ENCODE data around the gene CD300A.

DNA sequence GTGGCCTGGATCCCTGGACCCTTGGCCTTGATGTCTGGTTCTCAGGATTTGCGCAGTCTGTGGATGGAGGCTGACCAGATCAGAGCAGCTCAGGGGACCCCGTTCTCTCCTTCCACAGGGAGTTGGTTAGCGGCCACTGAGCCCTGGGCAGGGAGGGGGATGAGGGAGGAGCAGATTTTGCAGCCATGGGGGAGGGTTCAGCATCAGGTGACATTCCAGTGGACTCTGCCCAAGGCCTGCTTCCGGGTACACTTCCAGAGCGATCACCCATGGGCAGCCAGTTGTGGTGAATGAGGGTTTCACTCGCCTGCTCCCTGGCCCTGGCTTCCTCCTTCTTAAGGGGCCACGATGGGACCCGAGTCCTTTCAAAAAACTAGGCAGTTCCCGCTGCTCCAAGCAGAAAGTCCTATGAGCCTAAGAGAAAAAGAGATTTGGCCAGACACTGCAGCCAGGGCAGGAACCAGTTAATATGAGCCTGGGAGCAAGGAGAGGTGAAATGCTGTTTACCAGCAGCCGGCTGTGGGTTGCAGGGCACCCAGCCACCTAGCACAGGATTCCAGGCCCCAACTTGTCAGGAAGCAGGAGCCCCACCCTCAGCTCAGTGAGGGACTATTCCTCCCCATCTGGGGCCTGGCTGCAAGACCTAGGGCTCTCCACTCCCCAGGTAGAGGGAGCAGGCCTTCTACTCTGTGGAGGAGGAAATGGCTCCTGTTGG, 39.2 kb upstream of the CD300A start:
- no peak for TF ChIP-seq POLR2A (IDR thresholded peaks at IDR 0.05)
- TF ChIP-seq, protein P1, sequence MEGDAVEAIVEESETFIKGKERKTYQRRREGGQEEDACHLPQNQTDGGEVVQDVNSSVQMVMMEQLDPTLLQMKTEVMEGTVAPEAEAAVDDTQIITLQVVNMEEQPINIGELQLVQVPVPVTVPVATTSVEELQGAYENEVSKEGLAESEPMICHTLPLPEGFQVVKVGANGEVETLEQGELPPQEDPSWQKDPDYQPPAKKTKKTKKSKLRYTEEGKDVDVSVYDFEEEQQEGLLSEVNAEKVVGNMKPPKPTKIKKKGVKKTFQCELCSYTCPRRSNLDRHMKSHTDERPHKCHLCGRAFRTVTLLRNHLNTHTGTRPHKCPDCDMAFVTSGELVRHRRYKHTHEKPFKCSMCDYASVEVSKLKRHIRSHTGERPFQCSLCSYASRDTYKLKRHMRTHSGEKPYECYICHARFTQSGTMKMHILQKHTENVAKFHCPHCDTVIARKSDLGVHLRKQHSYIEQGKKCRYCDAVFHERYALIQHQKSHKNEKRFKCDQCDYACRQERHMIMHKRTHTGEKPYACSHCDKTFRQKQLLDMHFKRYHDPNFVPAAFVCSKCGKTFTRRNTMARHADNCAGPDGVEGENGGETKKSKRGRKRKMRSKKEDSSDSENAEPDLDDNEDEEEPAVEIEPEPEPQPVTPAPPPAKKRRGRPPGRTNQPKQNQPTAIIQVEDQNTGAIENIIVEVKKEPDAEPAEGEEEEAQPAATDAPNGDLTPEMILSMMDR (IDR thresholded peaks at IDR 0.05), result no peak

Data from esophagus squamous epithelium (tissue), 4 donors.